ENCODE results near the gene APPL2.
"Not testable (repeated sequence)": the region's sequence is repeated elsewhere in the genome, so short reads cannot be mapped to it uniquely, and the experiment has no call there.

Gene APPL2

DNA sequence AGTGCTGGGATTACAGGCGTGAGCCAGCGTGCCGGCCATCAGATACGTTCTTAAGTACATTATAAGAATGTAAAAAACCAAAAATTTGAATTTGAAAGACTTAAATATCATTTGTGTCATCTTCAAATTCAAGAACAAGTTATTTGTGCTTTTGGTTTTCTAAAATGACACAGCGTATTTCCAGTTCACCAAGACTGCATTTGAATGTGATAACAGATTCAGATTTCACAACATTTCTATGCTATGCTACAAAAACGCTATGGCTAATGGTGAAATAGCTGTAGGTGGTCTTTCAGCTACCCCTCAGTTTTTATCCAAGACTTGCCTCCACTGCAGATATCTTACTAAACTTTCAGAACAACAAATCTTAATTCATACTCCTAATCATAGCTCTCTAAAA is 46.7 kb downstream of the APPL2 start:
- no peak for DNase-seq

DNA sequence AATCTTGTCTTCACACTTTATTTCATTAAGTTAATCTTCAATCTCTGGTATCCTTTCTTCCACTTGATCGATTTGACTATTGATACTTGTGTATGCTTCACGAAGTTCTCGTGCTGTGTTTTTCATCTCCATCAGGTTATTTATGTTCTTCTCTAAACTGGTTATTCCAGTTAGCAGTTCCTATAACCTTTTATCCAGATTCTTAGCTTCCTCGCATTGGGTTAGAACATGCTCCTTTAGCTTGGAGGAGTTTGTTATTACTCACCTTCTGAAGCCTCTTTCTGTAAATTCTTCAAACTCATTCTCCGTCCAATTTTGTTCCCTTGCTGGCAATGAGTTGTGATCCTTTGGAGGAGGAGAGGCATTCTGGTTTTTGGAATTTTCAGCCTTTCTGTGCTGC is 52.0 kb downstream of the APPL2 start:
- not testable (repeated sequence) for DNase-seq

DNA sequence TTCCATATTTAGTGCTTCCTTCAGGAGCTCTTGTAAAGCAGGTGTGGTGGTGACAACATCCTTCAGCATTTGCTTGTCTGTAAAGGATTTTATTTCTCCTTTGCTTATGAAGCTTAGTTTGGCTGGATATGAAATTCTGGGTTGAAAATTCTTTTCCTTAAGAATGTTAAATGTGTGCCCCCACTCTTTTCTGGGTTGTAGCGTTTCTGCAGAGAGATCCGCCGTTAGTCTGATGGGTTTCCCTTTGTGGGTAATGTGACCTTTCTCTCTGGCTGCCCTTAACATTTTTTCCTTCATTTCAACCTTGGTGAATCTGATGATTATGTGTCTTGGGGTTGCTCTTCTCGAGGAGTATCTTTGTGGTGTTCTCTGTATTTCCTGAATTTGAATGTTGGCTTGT is 52.6 kb downstream of the APPL2 start:
- not testable (repeated sequence) for DNase-seq

DNA sequence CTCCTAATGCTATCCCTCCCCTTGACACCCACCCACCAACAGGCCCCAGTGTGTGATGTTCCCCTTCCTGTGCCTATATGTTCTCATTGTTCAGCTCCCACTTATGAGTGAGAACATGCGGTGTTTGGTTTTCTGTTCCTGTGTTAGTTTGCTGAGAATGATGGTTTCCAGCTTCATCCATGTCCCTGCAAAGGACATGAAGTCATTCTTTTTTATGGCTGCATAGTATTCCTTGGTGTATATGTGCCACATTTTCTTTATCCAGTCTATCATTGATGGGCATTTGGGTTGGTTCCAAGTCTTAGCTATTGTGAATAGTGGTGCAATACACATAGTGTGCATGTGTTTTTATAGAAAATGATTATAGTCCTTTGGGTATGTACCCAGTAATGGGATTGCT is 56.9 kb downstream of the APPL2 start:
- DNase-seq, result not testable (repeated sequence)

DNA sequence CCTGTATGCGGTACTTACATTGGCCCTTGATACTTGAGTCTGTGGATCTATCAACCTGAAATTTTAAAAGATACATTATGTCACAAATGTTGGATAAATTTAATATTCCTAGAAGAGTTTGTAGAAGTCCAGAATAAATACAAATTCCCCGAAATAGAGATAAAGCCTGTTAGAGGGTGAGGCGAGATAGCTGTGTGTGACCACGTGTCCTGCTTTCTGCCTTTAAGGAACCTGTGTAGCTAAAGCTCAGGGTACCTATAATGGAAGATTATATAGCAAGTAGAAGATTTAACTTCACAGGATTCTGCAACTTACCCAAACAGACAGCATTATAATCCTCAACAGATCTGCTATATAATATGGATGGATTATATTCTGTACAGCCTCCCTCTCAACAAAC is 58.8 kb downstream of the APPL2 start:
- DNase-seq, result no peak

DNA sequence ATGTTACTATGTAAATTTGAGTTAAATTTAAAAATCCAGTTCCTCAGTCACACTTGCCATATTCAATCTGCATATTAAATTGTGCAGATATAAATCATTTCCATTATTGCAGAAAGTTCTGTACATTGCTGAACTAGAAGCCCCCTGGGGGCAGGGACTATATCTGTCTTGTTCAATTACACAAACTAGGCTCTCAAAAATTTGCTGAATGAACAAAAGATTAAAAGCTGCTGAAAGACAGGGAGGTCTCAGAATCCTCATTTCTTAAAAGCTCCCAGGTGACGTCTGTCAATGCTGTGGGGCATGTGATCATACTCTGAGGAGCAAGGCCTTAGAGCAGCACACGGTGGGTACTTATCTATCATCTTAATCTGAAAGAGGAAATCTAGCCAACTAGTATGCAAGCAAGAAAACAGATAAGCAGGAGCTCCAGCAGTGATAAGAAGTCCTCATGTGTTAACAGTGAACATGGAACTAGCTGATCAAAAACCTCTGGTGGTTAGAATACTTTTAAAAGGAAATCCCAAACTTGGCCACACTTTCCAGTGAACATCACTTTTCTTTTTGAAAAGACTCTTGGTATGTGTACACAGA is 60.5 kb downstream of the APPL2 start:
- DNase-seq, result no peak

DNA sequence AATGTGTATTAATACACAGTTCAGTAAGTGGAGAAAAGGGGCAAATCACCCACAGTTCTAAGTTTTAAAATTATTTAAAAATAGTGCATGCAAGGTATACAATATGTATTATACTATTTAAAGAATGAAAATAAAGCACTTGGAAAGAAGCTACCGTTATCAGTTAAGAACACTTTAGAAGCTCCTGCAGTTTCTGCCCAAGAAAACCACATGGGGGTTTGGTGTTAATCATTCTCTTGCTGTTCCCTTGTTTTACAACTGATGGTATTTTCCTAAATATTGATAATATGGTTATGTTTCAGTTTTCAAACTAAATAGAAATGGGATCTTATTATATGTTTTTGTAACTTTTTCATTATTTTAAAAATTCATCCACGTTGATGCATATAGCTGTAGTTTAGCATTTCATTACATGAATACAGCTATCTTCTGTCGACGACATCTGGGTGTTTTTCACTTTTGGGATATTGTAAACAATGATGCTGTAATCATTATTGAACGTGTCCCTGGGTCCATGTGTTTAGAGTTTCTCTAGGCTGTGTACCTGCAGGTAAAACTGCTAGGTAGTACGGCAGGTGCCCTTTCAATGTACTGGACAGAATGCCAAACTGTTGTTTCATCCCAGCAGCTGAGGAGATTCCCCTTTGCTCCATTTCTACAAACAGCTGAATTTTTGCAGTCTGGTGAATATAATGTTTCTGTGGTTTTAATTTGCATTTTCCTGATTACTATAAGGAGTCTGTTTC is 64.1 kb downstream of the APPL2 start:
- no peak for DNase-seq

DNA sequence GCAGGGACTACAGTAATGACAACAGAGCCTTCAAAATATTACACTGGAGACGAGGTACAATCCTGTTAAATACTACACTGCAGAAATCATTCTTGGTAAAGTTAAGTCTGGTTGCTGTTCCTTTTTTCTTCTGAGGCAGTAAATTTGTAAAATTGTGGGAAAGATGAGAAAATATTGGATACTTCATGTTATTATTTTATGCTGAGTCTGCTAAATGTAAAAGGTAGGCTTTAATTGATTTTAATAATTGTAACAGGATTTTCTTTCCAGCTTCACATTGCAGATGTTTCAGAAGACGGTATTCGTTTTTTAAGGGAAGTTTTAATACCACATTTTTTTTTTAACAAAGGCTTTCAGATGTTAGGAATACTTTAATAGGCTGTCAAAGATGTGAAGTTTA is 65.8 kb downstream of the APPL2 start:
- DNase-seq, result no peak

DNA sequence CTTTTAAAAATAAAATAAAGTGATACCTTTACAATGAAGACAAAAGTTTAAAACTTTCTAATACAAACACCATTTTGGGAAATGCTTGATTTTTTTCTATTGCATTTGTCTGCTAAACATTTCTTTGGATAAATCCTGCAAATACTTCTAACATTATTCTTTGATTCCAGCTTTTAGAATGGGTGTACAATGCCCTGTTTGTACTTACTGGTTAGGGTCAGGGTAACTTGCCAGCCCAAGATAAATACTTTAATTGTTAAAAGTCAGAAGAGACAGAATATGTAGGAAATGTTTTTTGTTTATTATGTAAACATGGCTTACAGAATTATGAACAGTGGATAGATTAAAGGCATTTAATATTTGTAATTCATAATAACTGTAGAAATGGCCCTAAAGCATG is 68.0 kb downstream of the APPL2 start:
- no peak for DNase-seq

DNA sequence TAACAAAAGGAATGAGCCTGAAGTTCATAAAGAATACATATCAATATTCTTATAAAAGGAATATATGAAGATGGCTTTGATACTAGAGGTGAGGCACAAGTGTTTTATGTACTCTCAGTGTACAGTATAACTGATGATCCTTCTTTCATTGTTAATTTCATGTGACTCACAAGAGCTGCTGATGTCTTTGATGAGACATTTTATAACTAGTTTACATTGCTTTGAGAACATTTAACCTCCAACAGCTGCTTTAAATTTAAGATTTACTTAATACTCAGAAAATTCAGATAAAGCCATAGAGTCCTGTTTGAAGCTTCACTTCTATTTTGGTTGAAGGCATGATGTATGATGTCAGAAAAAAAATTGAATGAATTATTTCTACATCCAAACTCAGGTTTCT is 68.6 kb downstream of the APPL2 start:
- DNase-seq, result peak; percentile 31

DNA sequence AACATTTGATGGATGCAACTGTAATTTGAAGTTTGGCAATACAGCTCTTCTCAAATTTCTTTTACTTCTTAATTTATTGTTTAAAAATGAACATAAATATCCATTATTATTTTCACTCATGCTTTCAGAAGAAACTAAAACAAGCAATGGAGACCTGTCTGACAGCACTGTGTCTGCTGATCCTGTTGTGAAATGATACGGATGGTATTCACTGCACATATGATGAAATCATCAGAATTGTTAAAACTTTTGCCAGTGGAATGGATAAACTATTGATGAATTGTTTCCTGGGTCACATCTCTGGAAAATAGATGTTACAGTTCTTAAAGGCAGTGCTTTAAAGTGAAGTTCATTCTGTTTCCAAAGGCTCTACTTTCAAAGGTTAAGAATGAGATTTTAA is 69.2 kb downstream of the APPL2 start:
- DNase-seq, result peak; percentile 10

DNA sequence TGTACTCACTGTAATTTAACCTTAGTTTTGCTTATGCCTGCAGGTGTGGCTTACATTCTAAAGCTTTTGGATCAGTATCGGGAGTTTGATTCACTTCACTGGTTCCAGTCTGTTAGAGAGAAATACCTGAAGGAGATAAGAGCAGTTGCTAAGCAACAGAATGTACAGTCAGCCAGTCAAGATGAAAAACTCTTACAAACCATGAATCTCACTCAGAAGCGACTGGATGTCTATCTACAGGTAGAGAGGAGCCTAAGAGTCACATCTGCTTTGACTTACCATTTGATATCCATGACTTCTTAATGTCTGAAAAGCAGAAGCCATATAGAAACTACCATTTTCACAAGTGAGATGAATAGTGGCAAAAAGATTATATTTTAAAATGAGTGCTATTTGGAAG is 71.9 kb downstream of the APPL2 start:
- no peak for DNase-seq

DNA sequence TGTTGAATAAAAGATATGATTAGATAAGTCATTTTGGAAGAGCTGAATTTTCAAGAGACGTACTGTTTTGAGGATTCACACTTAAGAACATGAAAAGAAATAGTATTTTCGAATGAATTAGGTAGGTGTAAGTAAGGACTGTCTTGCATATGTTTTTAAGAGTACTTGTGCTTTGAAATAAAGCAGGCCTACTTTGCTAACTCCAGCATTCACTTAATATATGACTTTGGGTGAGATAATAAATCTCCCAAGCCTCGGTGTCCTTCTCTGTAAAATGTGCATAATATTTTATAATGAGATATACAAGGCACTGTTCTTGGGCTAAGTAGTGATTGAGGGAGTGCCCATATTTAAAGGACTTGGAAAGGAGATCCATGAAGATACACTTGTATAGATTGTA is 73.8 kb downstream of the APPL2 start:
- no peak for DNase-seq

DNA sequence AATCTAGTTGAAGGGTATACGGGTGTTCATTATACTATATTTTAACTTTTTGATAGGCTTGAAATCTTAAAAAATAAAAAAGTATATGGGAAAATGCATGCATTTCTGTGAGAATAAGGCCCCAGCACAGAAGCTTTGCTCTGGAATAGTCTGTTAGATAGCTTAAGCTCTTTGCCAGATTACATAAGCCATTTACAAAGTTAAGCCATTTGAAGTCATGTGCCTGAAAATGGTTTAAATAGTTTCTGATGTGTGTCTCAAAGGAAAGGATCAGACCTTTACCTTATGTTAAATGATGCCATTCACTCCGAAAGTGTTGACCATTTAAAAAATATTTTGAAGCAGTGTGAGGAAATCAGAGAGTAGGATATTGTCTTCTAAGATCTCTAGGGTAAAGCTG is 77.1 kb downstream of the APPL2 start:
- DNase-seq, result no peak

DNA sequence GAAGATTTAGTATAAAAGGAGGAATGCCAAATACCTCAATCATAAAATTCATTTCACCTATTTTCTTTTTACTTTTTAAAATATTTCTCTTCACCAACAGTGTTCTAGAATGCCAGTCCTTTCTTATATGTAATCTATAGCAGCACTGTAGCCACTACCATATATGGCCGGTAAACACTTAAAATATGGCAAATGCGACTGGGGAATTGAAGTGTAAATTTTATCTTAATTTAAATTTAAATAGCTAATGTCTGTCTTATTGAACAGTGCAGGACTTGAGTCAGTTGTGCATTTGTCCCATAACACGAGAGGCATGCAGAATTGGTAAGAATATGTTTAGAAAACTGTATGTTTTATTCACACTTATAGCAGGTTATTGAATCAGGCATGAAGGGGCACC is 78.4 kb downstream of the APPL2 start:
- DNase-seq, result no peak

DNA sequence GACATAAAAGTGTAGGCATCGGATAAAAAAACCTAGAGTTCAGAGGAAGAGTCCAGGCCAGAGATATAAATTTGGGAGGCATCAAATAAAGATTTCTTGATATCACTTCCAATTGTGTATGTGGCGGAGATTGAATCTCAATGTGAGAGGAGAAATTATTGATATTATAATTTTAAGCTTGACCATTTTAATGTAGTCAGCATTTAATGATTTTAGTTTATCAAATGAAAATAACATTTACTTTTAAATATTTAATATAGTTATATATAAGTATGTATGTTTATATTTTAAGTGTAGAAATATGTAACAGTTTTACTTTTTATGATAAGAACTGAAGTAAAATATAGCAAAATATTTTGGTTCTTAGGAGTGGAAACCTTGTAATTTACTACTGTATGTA is 79.7 kb downstream of the APPL2 start:
- no peak for DNase-seq

DNA sequence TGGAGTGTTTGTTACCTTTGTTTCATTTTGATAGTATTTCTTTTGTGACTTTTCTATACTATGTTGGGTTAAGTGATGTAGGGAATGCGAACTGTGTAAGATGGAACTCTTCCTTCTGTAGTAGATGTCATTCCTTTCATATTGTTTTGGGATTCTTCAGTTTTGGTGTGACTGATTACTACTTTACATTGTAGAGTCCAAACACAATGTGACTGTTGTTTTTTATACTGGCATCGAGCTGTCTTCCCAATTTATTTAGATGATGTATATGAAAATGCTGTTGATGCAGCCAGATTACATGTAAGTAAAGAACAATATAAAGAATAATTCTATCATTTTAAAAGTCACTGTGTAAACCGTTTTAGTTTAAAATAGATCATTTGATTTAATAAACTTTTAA is 93.7 kb downstream of the APPL2 start:
- no peak for DNase-seq

DNA sequence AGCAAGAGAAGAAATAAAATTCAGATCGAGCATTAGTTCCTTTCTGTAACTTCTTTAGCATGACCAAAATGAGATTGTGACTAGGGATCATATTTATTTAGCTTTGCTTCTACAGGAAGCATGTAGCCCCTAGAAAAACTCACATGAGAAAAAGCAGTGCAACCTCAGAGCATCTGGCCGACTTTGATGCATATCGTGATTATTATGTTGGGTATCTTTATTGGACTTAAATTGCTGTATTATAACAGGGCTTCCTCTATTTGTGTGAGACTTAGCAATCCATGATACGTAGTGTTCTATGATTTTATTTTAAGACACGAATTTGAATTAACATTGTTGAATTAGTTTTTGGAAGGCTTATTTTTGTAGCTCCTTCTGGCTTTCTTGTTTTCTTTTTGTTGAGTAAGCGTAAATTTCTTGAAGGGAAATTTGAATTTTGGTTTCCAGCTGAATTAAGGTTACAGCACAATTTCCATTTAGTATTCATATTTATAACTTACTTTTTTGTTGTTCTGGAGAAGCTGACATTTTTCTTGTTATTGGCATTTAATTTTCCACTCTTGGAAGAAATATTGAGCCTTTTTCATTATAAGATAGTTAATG is 94.6 kb downstream of the APPL2 start:
- no peak for DNase-seq

DNA sequence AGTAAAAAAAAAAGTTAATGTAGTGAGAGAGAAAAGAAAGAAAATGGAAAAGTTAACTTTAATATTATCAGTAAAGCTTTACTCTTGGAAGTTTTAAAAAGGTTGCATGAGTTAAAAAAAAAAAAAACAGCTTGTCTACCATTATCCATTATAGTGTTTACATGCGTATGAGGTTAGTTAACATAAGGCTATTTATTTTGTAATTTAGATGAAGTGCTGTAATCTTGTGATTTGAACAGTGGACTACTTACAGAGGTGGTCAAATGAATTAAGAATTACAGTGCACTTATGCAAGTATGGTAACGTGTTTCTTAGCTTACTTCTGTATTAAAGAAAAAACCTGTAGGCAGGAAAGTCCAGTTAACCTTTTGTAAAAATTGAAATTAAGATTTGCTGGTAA is 97.7 kb downstream of the APPL2 start:
- DNase-seq, result no peak
